Measurements from ENCODE around the gene GPATCH1.
"Not testable (repeated sequence)": the region's sequence is repeated elsewhere in the genome, so short reads cannot be mapped to it uniquely, and the experiment has no call there.

GPATCH1 gene

GRCh38 chr19:33158365-33158764 lies 77.4 kb downstream of the GPATCH1 start:
- no peak for DNase-seq (ENCODE audit: low read depth, low spot score)

GRCh38 chr19:33159149-33159548 lies 78.2 kb downstream of the GPATCH1 start:
- no peak for DNase-seq (ENCODE audit: low read depth, low spot score)

- no peak for DNase-seq (ENCODE audit: low read depth, low spot score)
These were observed 78.9 kb downstream of the GPATCH1 start for GRCh38 chr19:33159893-33160292.

GRCh38 chr19:33161201-33161600 lies 80.2 kb downstream of the GPATCH1 start:
- DNase-seq (ENCODE audit: low read depth, low spot score) = no peak

GRCh38 chr19:33163481-33163880 lies 82.5 kb downstream of the GPATCH1 start:
- DNase-seq (ENCODE audit: low read depth, low spot score) = no peak

- DNase-seq (ENCODE audit: low read depth, low spot score) = not testable (repeated sequence)
These were observed 85.1 kb downstream of the GPATCH1 start for GRCh38 chr19:33166037-33166436.

GRCh38 chr19:33167438-33167837 lies 86.5 kb downstream of the GPATCH1 start:
- no peak for DNase-seq (ENCODE audit: low read depth, low spot score)

GRCh38 chr19:33168528-33168927 lies 87.5 kb downstream of the GPATCH1 start:
- DNase-seq (ENCODE audit: low read depth, low spot score) = no peak

GRCh38 chr19:33171222-33171795 lies 90.3 kb downstream of the GPATCH1 start:
- DNase-seq (ENCODE audit: low read depth, low spot score) = no peak

GRCh38 chr19:33171916-33172359 lies 91.0 kb downstream of the GPATCH1 start:
- DNase-seq (ENCODE audit: low read depth, low spot score) = no peak

- no peak for DNase-seq (ENCODE audit: low read depth, low spot score)
These were observed 93.2 kb downstream of the GPATCH1 start for GRCh38 chr19:33174186-33174585.

GRCh38 chr19:33175156-33175782 lies 94.3 kb downstream of the GPATCH1 start:
- no peak for DNase-seq (ENCODE audit: low read depth, low spot score)

- no peak for DNase-seq (ENCODE audit: low read depth, low spot score)
These were observed 95.1 kb downstream of the GPATCH1 start for GRCh38 chr19:33175886-33176669.

- DNase-seq (ENCODE audit: low read depth, low spot score) = peak; percentile 96
These were observed 95.9 kb downstream of the GPATCH1 start for GRCh38 chr19:33176670-33177416.

- DNase-seq (ENCODE audit: low read depth, low spot score) = no peak
These were observed 96.5 kb downstream of the GPATCH1 start for GRCh38 chr19:33177417-33177979.

All from activated naive CD8-positive, alpha-beta T cell treated with anti-CD3 and anti-CD28 coated beads, Interleukin-2, amount 50 U/mL, for 16 hours (primary cell).